GM19025 (cell line): Measurements from ENCODE around the gene ADORA1.

Experiments used
- ATAC-seq: cut with Tn5 transposase; IDR thresholded peaks from one replicate; pipeline ENCODE4 v1.9.1; 2021; ENCODE audit warnings: mild to moderate bottlenecking, low read depth, moderate library complexity; ENCODE audit not compliant: unreplicated experiment

The ADORA1 gene

GRCh38 chr1:203127666-203128430 is at the start of gene ADORA1:
ADORA1 (plus strand) TSS chr1:203127726; CDS start chr1:203128842, 1,116 bp downstream.
- ATAC-seq, result no peak

GRCh38 chr1:203077956-203078355 is 49.6 kb upstream of the ADORA1 start:
- ATAC-seq, result no peak

GRCh38 chr1:203078478-203078877 is 49.0 kb upstream of the ADORA1 start:
- no peak for ATAC-seq

GRCh38 chr1:203080456-203080855 is 47.1 kb upstream of the ADORA1 start:
- no peak for ATAC-seq

GRCh38 chr1:203081465-203082230 is 45.9 kb upstream of the ADORA1 start:
- ATAC-seq, result no peak

GRCh38 chr1:203082231-203082505 is 45.4 kb upstream of the ADORA1 start:
- ATAC-seq, result no peak

- no peak for ATAC-seq
These were observed 44.7 kb upstream of the ADORA1 start for GRCh38 chr1:203082571-203083462.

- no peak for ATAC-seq
These were observed 44.0 kb upstream of the ADORA1 start for GRCh38 chr1:203083463-203083921.

- ATAC-seq, result no peak
These were observed 42.7 kb upstream of the ADORA1 start for GRCh38 chr1:203084588-203085527.

- no peak for ATAC-seq
These were observed 41.8 kb upstream of the ADORA1 start, which contains the start of gene MYOG for GRCh38 chr1:203085528-203086406. MYOG (minus strand) TSS chr1:203086012; CDS start chr1:203085961, 51 bp downstream.

GRCh38 chr1:203086992-203087763 is 40.3 kb upstream of the ADORA1 start:
- ATAC-seq, result no peak

GRCh38 chr1:203088441-203088840 is 39.1 kb upstream of the ADORA1 start:
- no peak for ATAC-seq

GRCh38 chr1:203089001-203089650 is 38.4 kb upstream of the ADORA1 start:
- no peak for ATAC-seq

- ATAC-seq, result no peak
These were observed 37.9 kb upstream of the ADORA1 start for GRCh38 chr1:203089651-203090045.

- no peak for ATAC-seq
These were observed 36.9 kb upstream of the ADORA1 start for GRCh38 chr1:203090421-203091198.

- no peak for ATAC-seq
These were observed 36.4 kb upstream of the ADORA1 start for GRCh38 chr1:203091199-203091477.

GRCh38 chr1:203091761-203092330 is 35.7 kb upstream of the ADORA1 start:
- ATAC-seq, result no peak
